AG04450 (cell line): ENCODE data around the gene ACLY. TPM values are rescaled to one million over a fixed set of nuclear protein-coding genes. Genes with fewer than 3 reads are reported as not detected.

Experiments used
- CTCF ChIA-PET: fragments of 300-600, 350-600 bp; formaldehyde crosslinking; extraction: SDS; loops from one replicate; lab custom pipeline; 2022; ENCODE audit warnings: antibody characterized with exemption, inconsistent platforms; lab: Charles Lee
- POLR2A ChIA-PET: fragments of 350-600 bp; formaldehyde crosslinking; extraction: SDS; loops from one replicate; lab custom pipeline; 2021; ENCODE audit warnings: antibody characterized with exemption, inconsistent platforms; lab: Yijun Ruan, JAX
- DNase-seq: peaks from one replicate; pipeline ENCODE4 v3.0.0-alpha.2; 2011; ENCODE audit warnings: low read depth, low spot score
- H3K27ac ChIP-seq: one replicate; pipeline ENCODE4 v1.5.1; 2012; ENCODE audit warnings: low read depth, low read length, control low read depth
- H3K27me3 ChIP-seq: one replicate; pipeline ENCODE4 v1.6.0; 2012; ENCODE audit warnings: low read length; ENCODE audit not compliant: control insufficient read depth, insufficient read depth
- H3K4me3 ChIP-seq: 2 replicates; pipeline ENCODE4 v1.5.1; 2011; ENCODE audit warnings: mild to moderate bottlenecking, low read depth, low read length, control low read depth
- H3K9me3 ChIP-seq: 2 replicates; pipeline ENCODE4 v1.5.1; 2012; ENCODE audit warnings: low read length; ENCODE audit not compliant: control insufficient read depth, insufficient read depth
- polyA minus RNA-seq: library from RNA; depleted of rRNA, polyadenylated mRNA; stranded (reverse); fragments of >200 nt; gene quantifications from 2 replicates; pipeline ENCODE4 v1.2.3, GENCODE V29; 2011; rRNA and poly(A)+ RNA removed
- polyA plus RNA-seq: library from polyadenylated mRNA; depleted of rRNA; stranded (reverse); fragments of >200 nt; gene quantifications from 2 replicates; pipeline ENCODE4 v1.2.3, GENCODE V29; 2011; rRNA removed
- TF ChIP-seq, protein P1 (sequence below): IDR thresholded peaks from 2 replicates; pipeline ENCODE4 v1.5.1; 2011; ENCODE audit warnings: low read depth, low read length, control low read depth, inconsistent platforms

The ACLY gene
- 161 and 163 TPM in 2 replicates for polyA plus RNA-seq
- 273 and 347 TPM in 2 replicates for polyA minus RNA-seq

DNA sequence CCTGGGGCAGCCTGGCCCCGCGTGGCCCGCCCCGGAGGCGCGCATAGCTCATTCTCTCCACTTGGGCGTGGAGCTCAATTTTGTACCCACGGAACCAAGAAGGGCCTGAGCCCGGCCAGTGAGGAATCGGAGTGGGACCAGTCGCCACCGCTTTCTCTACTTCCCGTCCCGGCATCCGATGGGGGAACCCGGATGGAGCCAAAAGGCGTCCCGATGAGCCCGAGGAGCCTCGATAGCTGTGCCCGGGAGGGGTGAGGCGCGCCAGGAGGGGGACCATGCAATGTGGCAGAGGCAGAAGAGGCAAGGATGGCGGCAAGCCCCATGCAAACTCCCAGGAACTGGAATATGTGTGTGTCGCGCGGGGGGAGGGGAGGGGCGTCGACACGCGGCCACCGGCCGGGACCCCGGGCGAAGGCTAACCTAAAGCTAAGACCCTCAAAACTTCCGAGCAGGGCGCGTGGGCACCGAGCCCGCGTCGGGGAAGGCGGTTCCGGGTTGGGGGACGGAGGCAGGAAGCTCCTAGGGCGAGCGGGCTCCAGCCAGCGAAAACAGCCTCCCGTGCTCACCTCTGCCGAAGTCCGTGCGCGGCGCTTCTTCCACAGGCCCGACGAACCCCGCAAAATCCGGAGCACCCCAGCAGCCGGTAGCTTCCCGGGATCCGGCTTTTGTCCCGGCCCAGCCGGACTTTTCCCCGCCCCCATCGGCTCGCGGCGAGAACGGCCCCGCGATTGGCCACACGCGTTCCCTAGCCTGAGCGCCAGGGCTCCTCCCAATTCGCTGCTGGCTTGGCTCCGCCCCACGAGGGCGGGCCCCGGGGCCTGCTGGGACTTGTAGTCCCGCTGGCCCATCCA is at the start of gene ACLY:
Gene ACLY (minus strand): TSS at position 638 of the 851 bp plus-strand sequence. CDS start 5,078 bp downstream, outside the sequence.
- no peaks in the 10 kb centered on the region; the same call in 1 of the 2 replicates for H3K9me3 ChIP-seq
- TF ChIP-seq, protein P1, sequence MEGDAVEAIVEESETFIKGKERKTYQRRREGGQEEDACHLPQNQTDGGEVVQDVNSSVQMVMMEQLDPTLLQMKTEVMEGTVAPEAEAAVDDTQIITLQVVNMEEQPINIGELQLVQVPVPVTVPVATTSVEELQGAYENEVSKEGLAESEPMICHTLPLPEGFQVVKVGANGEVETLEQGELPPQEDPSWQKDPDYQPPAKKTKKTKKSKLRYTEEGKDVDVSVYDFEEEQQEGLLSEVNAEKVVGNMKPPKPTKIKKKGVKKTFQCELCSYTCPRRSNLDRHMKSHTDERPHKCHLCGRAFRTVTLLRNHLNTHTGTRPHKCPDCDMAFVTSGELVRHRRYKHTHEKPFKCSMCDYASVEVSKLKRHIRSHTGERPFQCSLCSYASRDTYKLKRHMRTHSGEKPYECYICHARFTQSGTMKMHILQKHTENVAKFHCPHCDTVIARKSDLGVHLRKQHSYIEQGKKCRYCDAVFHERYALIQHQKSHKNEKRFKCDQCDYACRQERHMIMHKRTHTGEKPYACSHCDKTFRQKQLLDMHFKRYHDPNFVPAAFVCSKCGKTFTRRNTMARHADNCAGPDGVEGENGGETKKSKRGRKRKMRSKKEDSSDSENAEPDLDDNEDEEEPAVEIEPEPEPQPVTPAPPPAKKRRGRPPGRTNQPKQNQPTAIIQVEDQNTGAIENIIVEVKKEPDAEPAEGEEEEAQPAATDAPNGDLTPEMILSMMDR, result no peak
- H3K4me3 ChIP-seq, result peak within 1 kb of the TSS; percentile 98
- ChIA-PET POLR2A (interaction anchor here (0.5 to 2.9 kb wide), 15 partner anchors 8 to 1397 kb away, joined by 3 to 23 read pairs (median 4); partner anchors contain the start of genes CNP, KLHL11, ODAD4 and P3H4), CTCF (interaction anchor here (1.2 to 1.9 kb wide), 2 partner anchors 23 to 117 kb away, joined by 3 to 5 read pairs; no protein-coding TSS in a partner anchor)
- H3K27ac ChIP-seq, result peak within 1 kb of the TSS; percentile 61
- DNase-seq, result peak; percentile 90
- H3K27me3 ChIP-seq, result no peaks in the 10 kb centered on the region

DNA sequence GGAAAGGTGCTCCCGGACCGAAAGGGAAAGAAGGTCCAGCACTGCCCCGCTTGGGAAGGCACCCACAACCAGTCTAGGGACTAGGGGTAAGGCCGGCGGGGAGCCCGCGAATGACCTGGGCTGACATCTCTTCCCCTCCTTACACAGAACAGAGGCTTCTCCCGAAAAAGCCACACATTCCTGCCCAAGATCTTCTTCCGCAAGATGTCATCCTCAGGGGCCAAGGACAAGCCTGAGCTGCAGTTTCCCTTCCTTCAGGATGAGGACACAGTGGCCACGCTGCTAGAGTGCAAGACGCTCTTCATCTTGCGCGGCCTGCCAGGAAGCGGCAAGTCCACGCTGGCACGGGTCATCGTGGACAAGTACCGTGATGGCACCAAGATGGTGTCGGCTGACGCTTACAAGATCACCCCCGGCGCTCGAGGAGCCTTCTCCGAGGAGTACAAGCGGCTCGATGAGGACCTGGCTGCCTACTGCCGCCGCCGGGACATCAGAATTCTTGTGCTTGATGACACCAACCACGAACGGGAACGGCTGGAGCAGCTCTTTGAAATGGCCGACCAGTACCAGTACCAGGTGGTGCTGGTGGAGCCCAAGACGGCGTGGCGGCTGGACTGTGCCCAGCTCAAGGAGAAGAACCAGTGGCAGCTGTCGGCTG is 49.3 kb upstream of the ACLY start:
- ChIA-PET CTCF (interaction anchor here (1.0 kb wide), 1 partner anchor 133 kb away, joined by 5 read pairs; no protein-coding TSS in a partner anchor), POLR2A (interaction anchor here (1.0 to 3.0 kb wide), 3 partner anchors 49 to 144 kb away, joined by 3 to 17 read pairs (median 17); partner anchors contain the start of genes DHX58, DNAJC7 and NKIRAS2)
- Histone ChIP-seq H3K4me3 (peak overlapping the region; percentile 84), H3K27me3 (no peaks in the 10 kb centered on the region), H3K27ac (no peak overlapping the region), H3K9me3 (peaks cover 7% of the 10 kb centered on the region; the same call in 1 of the 2 replicates)
- TF ChIP-seq, protein P1, result no peak
- no peak for DNase-seq

DNA sequence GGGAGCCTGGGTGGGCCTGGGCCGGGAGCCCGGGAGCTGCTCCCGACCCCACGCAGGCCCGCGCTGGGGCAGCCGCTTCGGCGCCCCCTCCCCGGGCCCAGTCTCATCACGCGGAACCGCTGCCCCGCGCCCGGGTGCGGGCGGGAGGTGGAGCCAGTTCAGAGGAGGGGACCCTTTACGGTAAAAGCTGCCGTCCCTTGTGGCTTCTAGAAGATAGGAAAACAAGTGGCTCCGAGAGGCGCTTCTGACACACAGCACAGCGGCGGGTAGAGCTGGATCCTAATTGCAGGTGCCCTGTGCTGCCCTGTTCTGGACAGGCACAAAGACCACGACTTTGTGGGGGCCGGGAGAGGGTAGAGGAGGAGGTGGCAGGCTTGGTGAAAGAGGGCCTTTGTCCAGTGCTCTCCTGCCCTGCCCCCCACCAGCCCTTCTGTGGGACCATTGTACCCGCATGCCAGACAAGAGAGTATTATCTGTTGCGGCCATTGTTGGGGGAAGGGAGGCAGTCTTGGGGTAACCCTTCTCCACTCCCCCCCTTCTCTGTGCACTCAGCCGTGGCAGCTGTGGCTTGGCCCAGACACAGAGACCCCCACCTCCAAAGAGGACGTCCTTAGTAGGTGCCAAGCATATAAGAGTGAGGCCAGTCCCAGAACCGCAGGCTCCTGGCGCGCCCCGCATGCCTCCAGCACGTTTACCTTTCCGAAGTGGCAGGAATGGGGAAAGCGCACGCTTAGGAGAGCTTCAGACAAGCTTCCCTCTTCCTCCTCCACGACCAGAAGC is 48.6 kb upstream of the ACLY start:
- ChIA-PET CTCF (interaction anchor here (1.0 to 1.3 kb wide), 3 partner anchors 10 to 134 kb away, joined by 3 to 5 read pairs (median 3); no protein-coding TSS in a partner anchor), POLR2A (interaction anchor here (1.0 to 3.0 kb wide), 7 partner anchors 8 to 145 kb away, joined by 3 to 17 read pairs (median 8); partner anchors contain the start of genes ACLY, DHX58, DNAJC7 and NKIRAS2)
- TF ChIP-seq, protein P1, result no peak

DNA sequence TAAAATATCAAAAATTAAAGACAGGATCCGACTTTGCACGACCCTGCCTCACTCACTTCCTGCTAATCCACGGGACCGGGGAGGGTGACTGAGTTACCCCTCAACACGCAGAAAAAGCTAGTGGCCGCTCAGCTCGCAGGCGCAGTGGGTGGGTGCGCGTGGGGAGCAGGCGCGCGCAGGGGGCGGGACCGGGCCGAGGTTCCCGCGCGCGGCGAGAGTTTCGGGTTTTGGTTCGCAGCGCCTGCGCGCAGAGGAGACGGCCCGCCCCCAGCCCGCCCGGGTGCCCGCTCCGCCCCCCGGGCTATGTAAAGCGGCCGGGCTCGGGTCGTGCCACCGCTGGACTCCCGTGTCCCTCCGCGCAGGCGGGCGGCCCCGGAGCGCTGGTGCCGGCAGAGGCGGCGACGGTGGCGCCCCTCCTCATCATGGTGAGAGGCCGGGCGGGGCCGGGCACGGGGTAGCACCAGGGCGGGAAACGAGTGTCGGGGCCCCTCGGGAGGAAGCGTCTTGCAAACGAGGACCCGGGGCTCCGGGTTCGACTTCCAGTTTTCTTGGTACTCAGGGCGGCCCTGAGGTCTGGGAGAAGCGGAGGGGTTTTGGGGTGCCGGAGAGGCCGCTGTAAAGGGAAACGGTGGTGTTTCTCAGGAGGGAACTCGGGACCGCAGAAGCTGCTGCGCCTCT is 47.9 kb upstream of the ACLY start, which contains the start of gene CNP:
Gene CNP (plus strand): TSS at position 333 of the 678 bp plus-strand sequence. CDS start 90 bp downstream, at position 423.
- ChIA-PET CTCF (interaction anchor here (0.6 to 2.0 kb wide), 6 partner anchors 9 to 216 kb away, joined by 3 to 5 read pairs (median 3); no protein-coding TSS in a partner anchor), POLR2A (interaction anchor here (0.6 to 3.0 kb wide), 16 partner anchors 9 to 400 kb away, joined by 3 to 17 read pairs (median 6); partner anchors contain the start of genes ACLY, DHX58, DNAJC7 and NKIRAS2)
- Histone ChIP-seq H3K27ac (peak within 1 kb of the TSS; percentile 65), H3K9me3 (peaks cover 7% of the 10 kb centered on the region; the same call in 1 of the 2 replicates), H3K27me3 (peaks cover under 1% of the 10 kb centered on the region), H3K4me3 (peak within 1 kb of the TSS; percentile 84)
- DNase-seq, result peak; percentile 53
- TF ChIP-seq, protein P1, result no peak

More for the DNA sequence above, 48.6 kb upstream of the ACLY start:
- DNase-seq, result no peak
- no peaks in the 10 kb centered on the region for H3K27me3 ChIP-seq
- peak overlapping the region; percentile 84 for H3K4me3 ChIP-seq
- H3K9me3 ChIP-seq, result peaks cover 7% of the 10 kb centered on the region; the same call in 1 of the 2 replicates
- peak overlapping the region; percentile 65 for H3K27ac ChIP-seq
